ENCODE measurements around the gene CAMSAP3. TPM values are rescaled to one million over a fixed set of nuclear protein-coding genes. Genes with fewer than 3 reads are reported as not detected.
A peak's percentile ranks its signal among the peaks of the same experiment; 100 is the strongest.

CAMSAP3 gene
- total RNA-seq, 1 donor from 2014 or later, result 26.5 TPM

DNA sequence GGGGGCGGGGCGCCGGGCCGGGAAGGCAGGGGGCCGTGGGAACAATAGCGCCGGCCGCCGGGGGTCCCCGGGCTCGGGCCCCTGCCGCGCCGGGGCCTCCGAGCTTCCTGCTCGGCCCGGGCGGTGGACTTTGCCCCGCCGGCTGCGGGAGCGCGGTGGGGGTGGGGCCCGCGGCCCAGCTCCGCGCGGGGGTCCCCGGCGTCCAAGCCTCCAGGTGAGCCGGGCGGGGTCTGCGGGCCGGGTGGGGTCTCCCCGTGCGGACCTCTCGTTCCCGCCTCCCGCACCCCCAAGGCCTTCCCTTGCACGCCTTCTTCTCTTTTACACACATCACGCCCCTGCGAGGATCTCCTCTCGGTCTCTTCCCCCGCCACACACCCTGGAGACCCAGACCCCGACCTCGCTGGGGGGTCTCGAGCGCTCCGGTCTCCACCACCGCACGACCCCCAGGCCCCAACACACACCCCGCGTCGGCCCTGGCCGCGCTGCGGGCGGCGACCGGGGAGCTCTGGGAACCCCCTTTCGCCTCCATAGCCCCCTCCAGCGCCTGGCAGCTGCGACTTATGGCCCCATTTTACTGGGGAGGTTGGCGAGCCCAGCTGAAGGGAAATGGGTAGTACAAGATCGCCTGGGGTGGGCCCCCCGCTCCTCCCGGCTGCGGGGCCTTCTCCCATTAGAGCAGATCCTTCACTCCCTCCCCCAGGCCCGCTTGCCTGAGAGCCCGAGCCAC is 711 bp downstream of the CAMSAP3 start:
- H3K9me3 Mint-ChIP-seq, result no peaks in the 10 kb centered on the region
- peak overlapping the region; percentile 66 for H3K27ac Mint-ChIP-seq
- no peak for DNase-seq (ENCODE audit: low spot score in 2 of 2, unreplicated experiment in 2 of 2)
- TF ChIP-seq, protein P1, sequence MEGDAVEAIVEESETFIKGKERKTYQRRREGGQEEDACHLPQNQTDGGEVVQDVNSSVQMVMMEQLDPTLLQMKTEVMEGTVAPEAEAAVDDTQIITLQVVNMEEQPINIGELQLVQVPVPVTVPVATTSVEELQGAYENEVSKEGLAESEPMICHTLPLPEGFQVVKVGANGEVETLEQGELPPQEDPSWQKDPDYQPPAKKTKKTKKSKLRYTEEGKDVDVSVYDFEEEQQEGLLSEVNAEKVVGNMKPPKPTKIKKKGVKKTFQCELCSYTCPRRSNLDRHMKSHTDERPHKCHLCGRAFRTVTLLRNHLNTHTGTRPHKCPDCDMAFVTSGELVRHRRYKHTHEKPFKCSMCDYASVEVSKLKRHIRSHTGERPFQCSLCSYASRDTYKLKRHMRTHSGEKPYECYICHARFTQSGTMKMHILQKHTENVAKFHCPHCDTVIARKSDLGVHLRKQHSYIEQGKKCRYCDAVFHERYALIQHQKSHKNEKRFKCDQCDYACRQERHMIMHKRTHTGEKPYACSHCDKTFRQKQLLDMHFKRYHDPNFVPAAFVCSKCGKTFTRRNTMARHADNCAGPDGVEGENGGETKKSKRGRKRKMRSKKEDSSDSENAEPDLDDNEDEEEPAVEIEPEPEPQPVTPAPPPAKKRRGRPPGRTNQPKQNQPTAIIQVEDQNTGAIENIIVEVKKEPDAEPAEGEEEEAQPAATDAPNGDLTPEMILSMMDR (IDR thresholded peaks at IDR 0.05; ENCODE audit: unreplicated experiment), result no peak
- H3K36me3 Mint-ChIP-seq, result peaks cover 4% of the 10 kb centered on the region
- H3K4me3 Mint-ChIP-seq, result peak overlapping the region; percentile 78
- H3K27me3 Mint-ChIP-seq (ENCODE audit: low read depth), result peaks cover 41% of the 10 kb centered on the region
- H3K4me1 Mint-ChIP-seq, result peaks cover 11% of the 10 kb centered on the region

DNA sequence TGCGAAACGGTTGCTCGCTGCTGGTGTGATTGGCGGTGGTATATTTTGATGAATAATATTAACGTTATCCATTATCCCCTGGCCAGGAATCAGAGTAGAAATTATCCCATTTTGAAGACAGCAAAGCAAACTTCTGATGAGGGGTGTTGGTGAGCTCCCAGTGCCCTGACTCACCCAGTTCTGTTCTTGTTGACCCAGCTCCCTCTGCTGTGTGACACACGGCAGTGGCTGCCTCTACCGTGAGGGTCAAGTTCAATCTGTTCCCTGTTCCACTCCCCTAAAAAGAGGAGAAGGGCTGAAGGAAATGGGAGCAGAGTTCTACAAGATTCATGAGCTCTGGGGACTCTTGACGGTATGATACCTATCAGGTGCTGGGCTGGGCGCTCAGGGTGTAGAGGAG is 2.0 kb downstream of the CAMSAP3 start:
- Mint-ChIP-seq H3K4me3 (peak overlapping the region; percentile 78), H3K27me3 (ENCODE audit: low read depth) (peaks cover 40% of the 10 kb centered on the region), H3K9me3 (no peaks in the 10 kb centered on the region), H3K4me1 (peaks cover 18% of the 10 kb centered on the region), H3K36me3 (peaks cover 4% of the 10 kb centered on the region), H3K27ac (no peak overlapping the region)
- no peak for DNase-seq (ENCODE audit: low spot score in 2 of 2, unreplicated experiment in 2 of 2)
- TF ChIP-seq, protein P1 (IDR thresholded peaks at IDR 0.05; ENCODE audit: unreplicated experiment), result no peak

DNA sequence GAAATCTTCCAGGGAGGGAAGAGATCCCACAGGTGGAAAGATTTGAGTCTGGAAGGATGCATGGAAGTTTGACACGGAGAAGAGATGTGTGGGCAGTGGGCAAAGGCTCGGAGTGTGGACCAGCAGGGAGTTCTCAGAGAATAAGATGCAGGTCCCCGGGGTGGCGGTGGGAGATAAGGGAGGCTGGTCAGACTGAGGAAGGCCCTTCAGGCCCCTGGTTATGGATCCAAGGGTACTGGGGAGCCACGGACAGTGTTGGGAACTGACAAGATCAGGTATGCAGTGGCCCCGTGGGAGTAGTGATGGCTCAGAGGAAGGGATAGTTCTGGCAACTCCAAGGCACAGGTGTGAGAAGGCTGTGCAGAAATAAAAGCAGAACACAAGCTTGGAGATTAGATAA is 2.5 kb downstream of the CAMSAP3 start:
- H3K9me3 Mint-ChIP-seq, result no peaks in the 10 kb centered on the region
- H3K4me1 Mint-ChIP-seq, result peaks cover 21% of the 10 kb centered on the region
- H3K27me3 Mint-ChIP-seq (ENCODE audit: low read depth), result peaks cover 39% of the 10 kb centered on the region
- H3K36me3 Mint-ChIP-seq, result peaks cover 4% of the 10 kb centered on the region
- H3K27ac Mint-ChIP-seq, result no peak overlapping the region
- DNase-seq (ENCODE audit: low spot score in 2 of 2, unreplicated experiment in 2 of 2), result no peak
- TF ChIP-seq, protein P1 (IDR thresholded peaks at IDR 0.05; ENCODE audit: unreplicated experiment), result no peak
- peak overlapping the region; percentile 78 for H3K4me3 Mint-ChIP-seq

DNA sequence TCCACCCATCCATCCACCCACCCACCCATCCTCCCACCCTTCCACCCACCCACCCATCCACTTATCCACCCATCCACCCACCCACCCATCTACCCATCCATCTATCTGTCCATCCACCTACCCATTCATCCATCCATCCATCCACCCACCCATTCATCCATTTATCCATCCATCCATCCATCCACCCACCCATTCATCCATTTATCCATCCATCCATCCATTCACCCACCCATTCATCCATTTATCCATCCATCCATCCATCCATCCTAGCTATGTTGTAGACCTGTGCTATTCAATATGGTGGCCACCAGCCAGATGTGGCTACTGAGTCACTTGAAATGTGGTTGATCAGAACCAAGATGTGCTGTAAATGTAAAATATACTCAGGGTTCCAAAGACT is 5.1 kb downstream of the CAMSAP3 start:
- peaks cover 4% of the 10 kb centered on the region for H3K36me3 Mint-ChIP-seq
- peaks cover 23% of the 10 kb centered on the region for H3K27me3 Mint-ChIP-seq (ENCODE audit: low read depth)
- H3K27ac Mint-ChIP-seq, result no peak overlapping the region
- H3K4me1 Mint-ChIP-seq, result peaks cover 16% of the 10 kb centered on the region
- DNase-seq (ENCODE audit: low spot score in 2 of 2, unreplicated experiment in 2 of 2), result no peak
- no peak overlapping the region for H3K4me3 Mint-ChIP-seq
- TF ChIP-seq, protein P1 (IDR thresholded peaks at IDR 0.05; ENCODE audit: unreplicated experiment), result no peak
- H3K9me3 Mint-ChIP-seq, result no peaks in the 10 kb centered on the region

DNA sequence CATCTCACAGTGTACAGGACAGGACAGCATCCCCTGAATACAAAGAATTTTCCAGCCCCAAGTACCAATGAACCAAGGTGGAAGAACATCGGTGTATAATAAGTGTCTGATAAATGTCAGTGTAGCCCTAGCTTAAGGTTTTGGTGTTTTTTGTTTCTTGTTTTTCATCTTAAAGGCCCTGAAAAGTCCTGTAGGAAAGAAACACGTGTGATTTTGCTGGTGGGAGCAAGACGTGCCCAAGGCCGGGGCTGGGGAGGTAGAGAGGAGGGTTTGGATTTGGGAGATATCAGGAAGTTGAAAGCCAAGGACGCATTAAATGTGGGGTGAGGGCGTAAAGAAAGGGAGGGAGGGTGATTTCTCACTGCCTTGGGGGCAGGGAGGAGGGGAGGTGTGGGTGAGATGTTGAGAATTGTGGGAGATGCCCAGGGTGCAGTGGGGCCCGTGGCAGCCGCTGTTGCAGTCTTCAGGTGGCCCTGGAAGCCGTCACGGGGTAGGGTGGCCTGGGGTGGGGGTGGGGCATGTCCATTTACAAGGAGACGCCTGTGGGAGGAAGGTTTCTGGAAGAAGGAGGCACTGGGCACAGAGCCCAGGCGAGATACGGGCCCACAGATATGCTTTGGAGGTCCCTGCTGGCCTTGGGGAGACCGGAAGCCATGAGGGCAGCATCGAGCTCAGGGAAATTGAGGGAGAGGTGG is 6.7 kb downstream of the CAMSAP3 start:
- H3K27ac Mint-ChIP-seq, result no peak overlapping the region
- H3K4me1 Mint-ChIP-seq, result peaks cover 13% of the 10 kb centered on the region
- H3K9me3 Mint-ChIP-seq, result no peaks in the 10 kb centered on the region
- peaks cover 6% of the 10 kb centered on the region for H3K36me3 Mint-ChIP-seq
- TF ChIP-seq, protein P1 (IDR thresholded peaks at IDR 0.05; ENCODE audit: unreplicated experiment), result no peak
- no peak overlapping the region for H3K4me3 Mint-ChIP-seq
- no peak for DNase-seq (ENCODE audit: low spot score in 2 of 2, unreplicated experiment in 2 of 2)
- H3K27me3 Mint-ChIP-seq (ENCODE audit: low read depth), result peaks cover 16% of the 10 kb centered on the region

All from mesothelial cell of epicardium (in vitro differentiated cells).